ENCODE measurements around the gene OTUD3. TPM values are rescaled to one million over a fixed set of nuclear protein-coding genes. Genes with fewer than 3 reads are reported as not detected.
"Not testable (repeated sequence)": the region's sequence is repeated elsewhere in the genome, so short reads cannot be mapped to it uniquely, and the experiment has no call there.

Gene OTUD3
- 1 to 10 TPM; 8.1 to 9.4 TPM for total RNA-seq
- long read RNA-seq, donor 1, partial matches to known transcripts: 0 of 1 reads
- long read RNA-seq, donor 1, other reads (novel, unspliced or antisense): 1 of 1 reads
- long read RNA-seq, donor 2, partial matches to known transcripts: 0 of 3 reads
- long read RNA-seq, donor 2, other reads (novel, unspliced or antisense): 3 of 3 reads

- peak; percentile 98 for DNase-seq (ENCODE audit: low spot score)
- intact Hi-C loops (cut with DNase I): no loop called here
Measured at GRCh38 chr1:19882111-19883071, at the start of gene OTUD3. OTUD3 (plus strand) TSS chr1:19882395; CDS start chr1:19882514, 119 bp downstream.

- DNase-seq (ENCODE audit: low spot score): no peak
- intact Hi-C loops (cut with DNase I): no loop called here
Measured at GRCh38 chr1:19835578-19835977, 46.6 kb upstream of the OTUD3 start.

GRCh38 chr1:19837866-19838265 lies 44.3 kb upstream of the OTUD3 start:
- DNase-seq (ENCODE audit: low spot score): peak; percentile 3
- intact Hi-C loops (cut with DNase I): no loop called here

GRCh38 chr1:19840228-19840627 lies 42.0 kb upstream of the OTUD3 start:
- intact Hi-C loops (cut with DNase I): no loop called here

GRCh38 chr1:19844731-19845495 lies 37.3 kb upstream of the OTUD3 start:
- no peak for DNase-seq (ENCODE audit: low spot score)
- intact Hi-C loops (cut with DNase I): no loop called here

More at GRCh38 chr1:19840228-19840627, 42.0 kb upstream of the OTUD3 start:
- no peak for DNase-seq (ENCODE audit: low spot score)

GRCh38 chr1:19845555-19845954 lies 36.6 kb upstream of the OTUD3 start:
- DNase-seq (ENCODE audit: low spot score): no peak
- intact Hi-C loops (cut with DNase I): no loop called here

- no peak for DNase-seq (ENCODE audit: low spot score)
- intact Hi-C loops (cut with DNase I): no loop called here
Measured at GRCh38 chr1:19846338-19846737, 35.9 kb upstream of the OTUD3 start.

- DNase-seq (ENCODE audit: low spot score); intact Hi-C loops (cut with DNase I): not testable (repeated sequence)
Measured at GRCh38 chr1:19847334-19847733, 34.9 kb upstream of the OTUD3 start.

- DNase-seq (ENCODE audit: low spot score); intact Hi-C loops (cut with DNase I): not testable (repeated sequence)
Measured at GRCh38 chr1:19849307-19849706, 32.9 kb upstream of the OTUD3 start.

- intact Hi-C loops (cut with DNase I): no loop called here
Measured at GRCh38 chr1:19850214-19850613, 32.0 kb upstream of the OTUD3 start.

GRCh38 chr1:19852036-19852435 lies 30.2 kb upstream of the OTUD3 start:
- intact Hi-C loops (cut with DNase I): no loop called here
- DNase-seq (ENCODE audit: low spot score): no peak

More at GRCh38 chr1:19850214-19850613, 32.0 kb upstream of the OTUD3 start:
- DNase-seq (ENCODE audit: low spot score): no peak

- DNase-seq (ENCODE audit: low spot score): no peak
- intact Hi-C loops (cut with DNase I): no loop called here
Measured at GRCh38 chr1:19854866-19855265, 27.3 kb upstream of the OTUD3 start.

GRCh38 chr1:19858893-19859292 lies 23.3 kb upstream of the OTUD3 start:
- intact Hi-C loops (cut with DNase I): no loop called here
- no peak for DNase-seq (ENCODE audit: low spot score)

- no peak for DNase-seq (ENCODE audit: low spot score)
- intact Hi-C loops (cut with DNase I): no loop called here
Measured at GRCh38 chr1:19859876-19860275, 22.3 kb upstream of the OTUD3 start.

GRCh38 chr1:19860418-19860817 lies 21.8 kb upstream of the OTUD3 start:
- no peak for DNase-seq (ENCODE audit: low spot score)
- intact Hi-C loops (cut with DNase I): no loop called here

- no peak for DNase-seq (ENCODE audit: low spot score)
- intact Hi-C loops (cut with DNase I): no loop called here
Measured at GRCh38 chr1:19861034-19861433, 21.2 kb upstream of the OTUD3 start.

GRCh38 chr1:19861842-19862530 lies 20.2 kb upstream of the OTUD3 start:
- intact Hi-C loops (cut with DNase I): no loop called here
- DNase-seq (ENCODE audit: low spot score): no peak

GRCh38 chr1:19862944-19863343 lies 19.3 kb upstream of the OTUD3 start:
- intact Hi-C loops (cut with DNase I): no loop called here
- no peak for DNase-seq (ENCODE audit: low spot score)

- DNase-seq (ENCODE audit: low spot score): no peak
- intact Hi-C loops (cut with DNase I): no loop called here
Measured at GRCh38 chr1:19864570-19865160, 17.5 kb upstream of the OTUD3 start.

Data from posterior vena cava (tissue), 2 donors.